Stimulated activated naive CD8-positive, alpha-beta T cell treated with anti-CD3 and anti-CD28 coated beads, Interleukin-15, amount 100 ng/mL, for 72 hours (primary cell): ENCODE results near the gene CTNNA2.

Source experiments
- ATAC-seq: fragments of 150-1000 bp; cut with Tn5 transposase; 2 replicates; pipeline ENCODE4 v1.10.0; 2021; ENCODE audit warnings: mild to moderate bottlenecking, moderate library complexity
- DNase-seq, 2 donors: peaks; one replicate each; pipeline ENCODE4 v3.0.0; 2021 to 2022
- H3K27ac Mint-ChIP-seq, 2 donors: one replicate each; pipeline ENCODE4 v1.8.0; 2022; ENCODE audit warnings: mild to moderate bottlenecking in 2 of 2, mixed read lengths in 2 of 2, moderate library complexity in 2 of 2
- H3K27me3 Mint-ChIP-seq: one replicate; pipeline ENCODE4 v1.8.0; 2022; ENCODE audit warnings: mixed read lengths
- H3K4me1 Mint-ChIP-seq: one replicate; pipeline ENCODE4 v1.8.0; 2022; ENCODE audit warnings: mild to moderate bottlenecking, mixed read lengths
- H3K4me3 Mint-ChIP-seq, 2 donors: one replicate each; pipeline ENCODE4 v1.8.0; 2022; ENCODE audit warnings: mild to moderate bottlenecking in 2 of 2, mixed read lengths in 2 of 2, moderate library complexity in 1 of 2
- H3K9me3 Mint-ChIP-seq, 2 donors: one replicate each; pipeline ENCODE4 v1.8.0; 2022; ENCODE audit warnings: mixed read lengths in 2 of 2

CTNNA2 gene

DNA sequence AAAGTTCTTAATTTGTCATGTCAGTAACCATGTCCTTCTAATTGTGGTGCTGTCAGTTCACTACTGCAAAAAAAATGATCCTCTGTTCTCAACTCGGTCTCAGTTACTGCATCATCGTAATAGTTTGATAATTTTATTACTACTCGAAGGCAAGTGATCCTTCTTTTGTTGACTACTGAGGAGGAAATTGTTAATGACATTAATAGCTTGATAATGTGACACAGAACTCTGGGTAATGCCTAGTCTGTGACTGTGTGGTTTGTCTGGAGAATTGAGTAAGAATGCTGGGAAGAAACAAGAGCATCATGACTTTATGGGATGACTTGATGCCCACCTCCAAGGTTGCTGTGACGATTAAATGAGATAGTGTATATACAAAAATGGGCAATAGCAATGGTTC is 524.5 kb downstream of the CTNNA2 start:
- no peak overlapping the region for H3K27ac Mint-ChIP-seq
- no peaks in the 10 kb centered on the region for H3K27me3 Mint-ChIP-seq
- H3K4me3 Mint-ChIP-seq: no peak overlapping the region
- H3K4me1 Mint-ChIP-seq: no peaks in the 10 kb centered on the region
- H3K9me3 Mint-ChIP-seq: no peaks in the 10 kb centered on the region
- ATAC-seq (no peak), DNase-seq (no peak)

DNA sequence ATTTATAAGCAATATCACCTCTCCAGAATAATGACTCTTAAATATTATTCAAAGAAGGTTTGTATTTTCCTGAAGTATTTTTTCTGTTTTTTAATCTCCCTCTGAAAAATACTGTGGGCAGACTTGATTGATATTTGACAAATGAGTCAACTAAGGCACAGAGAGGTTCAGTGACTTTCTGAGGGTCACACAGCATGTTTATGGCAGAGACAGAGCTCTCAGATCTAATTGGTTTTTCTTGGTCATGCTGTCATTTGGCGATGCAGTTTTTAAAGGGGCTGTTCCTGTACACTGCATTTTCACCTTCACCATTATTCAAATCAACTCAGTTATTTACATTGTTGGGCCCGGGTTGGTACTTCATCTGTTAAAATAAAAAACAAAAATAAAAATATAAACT is 527.4 kb downstream of the CTNNA2 start:
- H3K9me3 Mint-ChIP-seq: no peaks in the 10 kb centered on the region
- no peaks in the 10 kb centered on the region for H3K4me1 Mint-ChIP-seq

DNA sequence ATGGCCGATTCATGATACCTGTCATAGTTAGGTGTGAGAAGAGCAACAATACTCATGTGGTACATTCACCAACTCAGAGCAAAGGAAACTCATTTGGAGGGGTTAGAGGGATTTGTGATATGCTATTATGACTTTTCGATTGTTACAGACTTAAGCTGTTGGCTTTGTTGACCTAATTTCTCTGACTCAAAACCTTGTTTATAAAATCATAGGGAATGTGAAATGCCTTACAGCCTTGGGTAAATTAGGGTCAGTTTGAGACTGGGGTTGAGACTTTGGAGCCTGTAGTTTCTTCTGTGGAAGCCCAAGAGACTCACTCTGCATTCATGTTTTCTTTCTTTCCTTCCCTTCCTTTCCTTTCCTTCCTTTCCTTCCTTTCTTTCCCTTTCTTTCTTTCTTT is 529.8 kb downstream of the CTNNA2 start:
- Mint-ChIP-seq H3K4me3 (no peak overlapping the region), H3K9me3 (no peaks in the 10 kb centered on the region), H3K4me1 (no peaks in the 10 kb centered on the region), H3K27ac (no peak overlapping the region), H3K27me3 (no peaks in the 10 kb centered on the region)
- ATAC-seq (no peak), DNase-seq (no peak)

More for the DNA sequence above, 527.4 kb downstream of the CTNNA2 start:
- H3K27me3 Mint-ChIP-seq: no peaks in the 10 kb centered on the region
- H3K27ac Mint-ChIP-seq: no peak overlapping the region
- no peak overlapping the region for H3K4me3 Mint-ChIP-seq
- ATAC-seq (no peak), DNase-seq (no peak)

DNA sequence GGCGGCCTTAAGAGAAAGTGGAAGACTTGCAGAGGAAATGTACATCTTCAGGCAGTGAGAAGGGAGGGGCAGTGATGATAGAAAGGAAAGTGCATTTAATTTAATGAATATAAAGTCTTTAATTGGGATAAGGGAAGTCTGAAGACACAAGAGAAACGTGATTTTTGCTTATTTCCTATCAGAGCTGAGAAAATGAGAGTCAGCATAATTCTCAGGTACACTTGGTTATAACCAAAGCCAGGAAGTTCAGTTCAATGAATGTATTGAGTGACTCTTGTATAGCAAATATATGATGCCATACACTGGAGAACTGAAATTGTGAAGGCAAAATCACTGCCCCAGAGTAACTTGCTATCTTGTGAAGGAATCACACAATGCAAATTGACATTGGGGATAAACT is 535.4 kb downstream of the CTNNA2 start:
- Mint-ChIP-seq H3K27me3 (no peaks in the 10 kb centered on the region), H3K4me3 (no peak overlapping the region), H3K9me3 (peaks cover 0 to 7% of the 10 kb centered on the region in 2 donors), H3K4me1 (no peaks in the 10 kb centered on the region), H3K27ac (no peak overlapping the region)
- no peak for ATAC-seq
- no peak for DNase-seq

DNA sequence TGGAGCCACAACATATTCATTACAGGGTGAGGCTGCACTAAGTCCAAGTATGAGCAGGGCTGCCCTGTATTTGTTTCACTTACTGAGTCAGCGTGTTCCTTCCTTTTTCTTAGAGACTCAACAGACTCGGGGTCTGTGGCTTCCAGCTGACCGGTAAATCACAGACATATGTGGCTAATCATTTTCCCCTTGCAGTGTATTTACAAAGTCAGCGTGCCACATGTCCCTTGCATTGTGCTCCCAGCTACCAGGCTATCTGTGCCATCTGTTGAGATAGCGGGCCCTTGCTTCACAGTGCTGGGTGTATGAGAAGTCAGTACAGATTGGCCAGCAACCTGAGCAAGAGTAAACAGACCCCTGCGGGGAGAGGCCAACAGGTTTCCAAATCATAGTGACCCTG is 537.4 kb downstream of the CTNNA2 start:
- no peak for ATAC-seq
- no peak overlapping the region for H3K27ac Mint-ChIP-seq
- H3K4me3 Mint-ChIP-seq: no peak overlapping the region
- no peak for DNase-seq
- H3K4me1 Mint-ChIP-seq: no peaks in the 10 kb centered on the region
- no peaks in the 10 kb centered on the region for H3K27me3 Mint-ChIP-seq
- peaks cover 0 to 7% of the 10 kb centered on the region in 2 donors for H3K9me3 Mint-ChIP-seq

DNA sequence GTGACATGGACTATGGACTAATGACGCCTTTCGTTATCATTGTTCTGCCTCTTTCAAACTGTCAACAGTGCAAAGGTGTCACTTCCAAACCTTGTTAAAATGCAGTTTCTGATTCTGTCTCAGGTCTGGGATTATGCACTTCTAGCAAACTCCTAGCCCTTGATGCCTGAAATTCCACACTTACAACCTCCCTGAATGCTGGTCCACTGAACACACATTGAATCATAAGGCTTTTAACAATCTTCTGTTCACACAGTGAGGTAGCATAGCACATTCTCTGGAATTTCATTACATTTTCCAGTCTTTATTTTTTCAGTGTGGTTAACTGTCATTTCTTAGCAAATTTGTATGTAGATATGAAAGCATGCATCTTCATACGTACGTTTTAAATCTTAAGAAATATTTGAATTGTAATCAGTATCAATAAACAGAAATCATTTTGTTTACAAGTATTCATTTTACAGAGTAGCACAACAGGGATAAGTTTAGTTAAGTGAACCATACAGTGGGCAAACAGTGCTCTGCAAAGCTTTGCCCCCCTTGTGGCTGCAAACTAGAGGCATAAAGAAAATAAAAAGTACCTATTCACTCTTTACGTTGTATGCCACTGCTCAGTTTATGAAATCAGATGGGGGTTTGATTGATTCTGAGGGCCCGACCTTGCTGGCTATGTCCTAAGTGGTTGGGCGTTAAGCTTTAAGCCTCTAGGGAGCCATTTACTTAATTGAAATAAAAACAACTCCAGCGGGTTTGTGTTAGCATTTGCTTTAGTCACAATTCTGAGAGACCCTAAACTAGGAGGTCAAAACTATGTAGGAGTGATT is 540.9 kb downstream of the CTNNA2 start:
- Mint-ChIP-seq H3K9me3 (peaks cover 0 to 3% of the 10 kb centered on the region in 2 donors), H3K27ac (no peak overlapping the region), H3K27me3 (no peaks in the 10 kb centered on the region), H3K4me1 (no peaks in the 10 kb centered on the region), H3K4me3 (no peak overlapping the region)
- no peak for DNase-seq
- no peak for ATAC-seq

DNA sequence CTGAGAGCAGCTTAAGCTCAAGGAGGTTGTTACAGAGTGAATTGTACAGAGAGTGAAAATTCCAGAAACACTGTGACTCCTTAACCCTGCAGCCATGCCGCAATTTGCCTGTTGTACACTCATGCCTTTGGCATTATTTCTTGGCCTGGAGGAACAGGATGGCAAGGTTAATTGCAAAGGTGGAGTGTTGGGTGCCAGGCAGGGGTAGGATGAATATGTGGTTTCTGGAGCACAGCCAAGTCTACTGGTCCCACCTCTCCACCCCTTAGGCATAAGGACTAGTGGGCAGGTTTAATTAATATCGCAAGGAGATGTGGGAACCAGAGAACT is 541.5 kb downstream of the CTNNA2 start:
- DNase-seq: no peak
- H3K27ac Mint-ChIP-seq: no peak overlapping the region

DNA sequence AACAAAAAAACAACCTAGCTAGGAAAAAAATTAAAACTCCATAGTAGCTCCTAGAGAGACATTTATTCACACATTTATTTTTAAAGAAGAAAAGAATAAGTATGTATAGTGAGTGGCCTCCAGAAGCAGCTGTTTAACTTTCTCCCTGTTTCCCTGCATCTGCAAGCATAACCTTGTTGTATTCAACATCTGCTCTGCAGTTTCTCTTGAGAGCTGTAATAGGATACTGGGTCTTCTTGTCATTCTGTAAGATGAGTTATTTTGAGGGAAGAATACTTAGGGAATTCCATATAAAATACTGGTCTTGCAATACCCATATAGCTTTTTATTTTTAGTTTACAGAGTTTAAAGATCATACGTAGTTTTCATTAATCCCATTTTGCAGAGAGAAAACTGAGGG is 545.1 kb downstream of the CTNNA2 start:
- Mint-ChIP-seq H3K27me3 (no peaks in the 10 kb centered on the region), H3K4me3 (no peak overlapping the region), H3K4me1 (no peaks in the 10 kb centered on the region), H3K9me3 (peaks cover 0 to 4% of the 10 kb centered on the region in 2 donors), H3K27ac (no peak overlapping the region)
- DNase-seq (no peak), ATAC-seq (no peak)

More for the DNA sequence above, 541.5 kb downstream of the CTNNA2 start:
- Mint-ChIP-seq H3K4me3 (no peak overlapping the region), H3K9me3 (no peaks in the 10 kb centered on the region), H3K27me3 (no peaks in the 10 kb centered on the region), H3K4me1 (no peaks in the 10 kb centered on the region)
- ATAC-seq: no peak

DNA sequence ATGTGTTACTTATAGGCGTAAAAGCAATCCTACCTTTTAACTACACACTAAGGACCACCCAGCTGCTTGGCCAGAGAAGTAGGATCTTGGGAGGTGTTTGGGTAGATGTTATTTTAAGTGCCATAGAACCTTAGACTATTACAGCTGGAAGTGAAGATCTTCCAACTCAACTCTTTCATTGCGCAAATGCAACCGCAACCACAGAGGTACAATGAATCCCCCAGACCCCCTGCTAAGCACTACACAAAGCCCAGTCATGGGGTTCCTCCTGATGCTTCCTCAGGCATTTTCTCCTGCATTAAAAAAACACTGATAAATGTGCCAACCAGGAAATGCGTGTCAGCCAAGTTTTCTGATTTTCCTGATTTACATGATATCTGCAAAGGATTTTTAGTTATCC is 545.7 kb downstream of the CTNNA2 start:
- Mint-ChIP-seq H3K27ac (no peak overlapping the region), H3K4me1 (no peaks in the 10 kb centered on the region)
- DNase-seq: no peak

DNA sequence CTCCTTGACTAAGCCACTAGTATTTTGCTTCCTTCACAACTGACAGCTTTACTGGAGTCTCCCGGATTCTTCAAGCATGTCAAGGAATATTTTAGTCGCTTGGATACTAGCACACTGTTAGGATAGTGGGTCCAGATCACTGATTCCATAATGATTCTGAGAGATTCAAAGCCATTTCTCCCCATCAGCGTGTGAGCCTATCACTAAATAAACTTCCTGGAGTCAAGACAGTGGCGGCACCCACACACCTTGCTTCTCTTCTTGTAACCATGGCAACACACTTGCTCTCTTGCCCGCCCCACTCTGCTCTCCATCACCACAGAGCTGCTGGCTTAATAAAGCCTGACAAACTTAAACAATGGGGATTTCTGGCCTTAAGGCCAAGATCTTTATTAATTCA is 546.6 kb downstream of the CTNNA2 start:
- ATAC-seq (no peak), DNase-seq (no peak)
- no peaks in the 10 kb centered on the region for H3K4me1 Mint-ChIP-seq
- no peak overlapping the region for H3K4me3 Mint-ChIP-seq
- H3K27me3 Mint-ChIP-seq: no peaks in the 10 kb centered on the region
- H3K9me3 Mint-ChIP-seq: peaks cover 0 to 4% of the 10 kb centered on the region in 2 donors
- no peak overlapping the region for H3K27ac Mint-ChIP-seq

More for the DNA sequence above, 545.7 kb downstream of the CTNNA2 start:
- H3K27me3 Mint-ChIP-seq: no peaks in the 10 kb centered on the region
- no peak overlapping the region for H3K4me3 Mint-ChIP-seq
- no peak for ATAC-seq
- H3K9me3 Mint-ChIP-seq: peaks cover 0 to 4% of the 10 kb centered on the region in 2 donors

DNA sequence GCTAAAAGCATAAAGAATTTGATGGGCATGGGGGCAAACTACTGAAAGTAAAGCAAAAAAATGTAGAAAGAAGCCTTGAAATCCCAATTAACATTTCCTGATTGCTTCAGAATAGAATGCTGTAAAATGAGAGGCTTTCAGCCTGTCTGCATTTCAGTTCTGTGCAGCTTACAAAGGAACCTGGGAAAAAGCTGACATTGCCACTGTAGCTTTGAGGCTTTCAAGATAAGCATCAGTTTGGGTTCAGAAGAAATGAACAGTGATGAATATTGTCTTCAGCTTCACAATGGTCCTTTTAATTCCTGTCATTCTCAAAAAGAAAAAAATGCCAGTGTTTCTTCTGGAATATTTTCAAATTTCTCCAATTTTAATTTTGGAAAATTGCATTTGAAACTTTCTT is 549.0 kb downstream of the CTNNA2 start:
- Mint-ChIP-seq H3K4me3 (no peak overlapping the region), H3K27me3 (no peaks in the 10 kb centered on the region), H3K4me1 (no peaks in the 10 kb centered on the region), H3K27ac (no peak overlapping the region), H3K9me3 (peaks cover 0 to 4% of the 10 kb centered on the region in 2 donors)
- DNase-seq: no peak
- no peak for ATAC-seq

DNA sequence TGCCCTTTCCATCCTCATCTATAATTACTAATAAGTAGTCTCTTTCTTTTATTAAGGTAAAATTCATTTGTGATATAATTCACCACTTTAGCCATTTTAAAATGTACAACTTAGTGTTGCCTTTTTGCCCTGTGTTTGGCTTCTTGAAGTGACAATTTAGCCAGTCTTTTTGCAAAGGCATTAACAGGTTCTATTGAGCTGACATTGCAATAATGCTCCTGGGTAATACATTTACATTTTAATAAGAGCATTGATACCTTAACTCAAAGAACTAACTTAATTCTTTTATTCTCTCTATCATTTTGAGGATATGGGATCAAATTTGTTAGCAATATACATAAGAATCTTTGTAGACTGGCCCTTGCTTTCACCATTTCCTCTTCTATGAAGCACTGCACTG is 549.4 kb downstream of the CTNNA2 start:
- no peak for DNase-seq
- no peak for ATAC-seq
- H3K9me3 Mint-ChIP-seq: peaks cover 0 to 4% of the 10 kb centered on the region in 2 donors
- H3K27me3 Mint-ChIP-seq: no peaks in the 10 kb centered on the region
- H3K4me1 Mint-ChIP-seq: no peaks in the 10 kb centered on the region
- no peak overlapping the region for H3K4me3 Mint-ChIP-seq
- no peak overlapping the region for H3K27ac Mint-ChIP-seq

DNA sequence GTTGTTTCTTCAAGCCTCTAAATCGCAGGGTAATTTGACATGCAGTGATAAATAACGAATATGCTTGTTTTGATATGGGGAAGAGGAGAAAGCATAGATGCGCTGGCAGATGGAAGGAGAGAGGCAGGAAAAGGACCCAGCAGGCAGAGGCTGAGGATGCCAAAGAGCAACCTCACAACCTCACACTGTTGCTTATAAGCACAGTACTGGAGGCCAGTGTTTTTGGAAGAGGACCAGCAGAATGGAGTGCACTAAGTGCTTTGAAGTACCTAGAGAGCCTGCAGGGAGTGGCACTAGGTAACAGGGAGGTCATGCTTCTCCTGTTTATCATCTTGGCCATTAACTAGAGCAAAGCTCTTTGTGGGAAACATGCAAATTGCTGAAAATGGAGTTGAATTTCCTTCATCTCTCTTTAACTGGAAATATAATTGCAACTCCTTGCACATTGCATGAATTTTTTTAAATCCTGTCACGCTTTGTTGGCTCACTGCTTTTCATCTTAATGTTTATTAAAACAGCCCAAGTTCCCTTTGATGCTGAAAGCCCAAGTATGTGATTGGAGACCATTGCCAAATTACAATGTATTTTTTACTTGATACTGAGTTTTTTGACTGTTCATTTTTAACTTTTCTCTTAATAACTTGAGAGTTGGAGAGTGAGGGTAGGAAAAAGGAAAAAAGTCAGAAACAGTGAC is 555.3 kb downstream of the CTNNA2 start:
- no peak overlapping the region for H3K27ac Mint-ChIP-seq
- DNase-seq: no peak

DNA sequence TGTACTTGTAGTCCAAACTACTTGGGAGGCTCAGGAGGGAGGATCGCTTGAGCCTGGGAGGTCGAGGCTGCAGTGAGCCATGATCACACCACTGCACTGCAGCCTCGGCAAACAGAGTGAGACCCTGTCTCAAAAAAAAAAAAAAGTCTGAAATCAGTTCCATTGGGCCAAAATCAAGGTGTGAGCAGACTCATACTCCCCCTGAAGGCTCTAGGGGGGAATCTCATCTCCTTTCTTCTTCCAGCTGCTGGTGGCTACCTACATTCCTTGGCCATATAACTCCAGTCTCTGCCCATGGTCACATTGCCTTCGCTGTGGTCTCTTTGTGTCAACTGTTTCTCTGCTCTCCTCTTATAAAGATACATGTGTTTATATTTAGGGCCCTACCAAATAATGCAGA is 557.7 kb downstream of the CTNNA2 start:
- Mint-ChIP-seq H3K27me3 (peaks cover 9% of the 10 kb centered on the region), H3K4me1 (no peaks in the 10 kb centered on the region), H3K4me3 (no peak overlapping the region), H3K9me3 (no peaks in the 10 kb centered on the region), H3K27ac (no peak overlapping the region)
- ATAC-seq (no peak), DNase-seq (no peak)

More for the DNA sequence above, 555.3 kb downstream of the CTNNA2 start:
- H3K4me1 Mint-ChIP-seq: no peaks in the 10 kb centered on the region
- ATAC-seq: no peak
- peaks cover 9% of the 10 kb centered on the region for H3K27me3 Mint-ChIP-seq
- no peaks in the 10 kb centered on the region for H3K9me3 Mint-ChIP-seq
- H3K4me3 Mint-ChIP-seq: no peak overlapping the region

DNA sequence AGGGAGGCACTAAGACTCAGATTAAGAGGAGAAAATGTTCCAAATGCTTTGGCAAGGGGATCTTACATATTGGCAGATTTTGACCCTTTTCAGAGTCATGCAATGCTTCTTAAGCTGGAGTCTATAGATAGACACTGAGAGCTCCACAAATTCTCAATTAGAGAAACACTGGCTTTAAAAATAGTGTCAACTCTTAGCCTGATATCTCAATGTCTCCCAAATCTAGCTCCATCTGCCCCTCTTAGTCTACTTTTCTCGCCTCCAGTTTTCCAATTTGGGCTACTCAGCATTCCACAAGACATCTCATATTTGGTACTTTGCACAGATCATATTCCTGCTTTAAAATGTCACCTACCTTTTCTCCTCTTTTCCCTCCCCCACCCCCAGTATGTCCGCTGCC is 559.1 kb downstream of the CTNNA2 start:
- no peak for DNase-seq
- H3K4me1 Mint-ChIP-seq: no peaks in the 10 kb centered on the region
- H3K9me3 Mint-ChIP-seq: no peaks in the 10 kb centered on the region
- H3K27ac Mint-ChIP-seq: no peak overlapping the region
- no peak overlapping the region for H3K4me3 Mint-ChIP-seq
- H3K27me3 Mint-ChIP-seq: peaks cover 9% of the 10 kb centered on the region
- ATAC-seq: no peak

DNA sequence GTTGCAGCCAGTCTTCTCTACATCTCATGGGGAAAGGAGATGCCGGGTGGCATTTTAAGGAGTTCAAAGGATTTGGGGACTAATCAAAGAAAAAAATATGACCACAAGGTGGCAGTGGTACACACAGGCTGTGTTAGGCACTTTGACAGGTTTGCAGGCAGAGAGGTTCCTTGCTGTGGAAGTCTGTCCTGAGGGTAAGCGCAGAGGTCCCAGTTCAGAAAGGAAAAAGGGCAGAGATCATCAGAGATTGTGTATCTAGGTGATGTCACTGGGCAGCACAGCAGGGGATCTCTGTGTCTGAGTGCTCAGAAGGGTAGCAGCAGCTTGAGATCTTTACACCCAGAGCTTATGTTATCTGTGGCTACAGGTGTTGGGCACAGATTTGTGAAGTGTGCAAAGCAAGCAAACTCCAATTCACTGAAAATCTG is 560.3 kb downstream of the CTNNA2 start:
- no peak overlapping the region for H3K4me3 Mint-ChIP-seq
- H3K27me3 Mint-ChIP-seq: peaks cover 13% of the 10 kb centered on the region
- ATAC-seq (no peak), DNase-seq (peak in 1 of 2 donors; percentile 1)
- H3K4me1 Mint-ChIP-seq: no peaks in the 10 kb centered on the region
- H3K9me3 Mint-ChIP-seq: peaks cover 0 to 2% of the 10 kb centered on the region in 2 donors
- no peak overlapping the region for H3K27ac Mint-ChIP-seq
